Diencephalon (tissue), 1 donor: ENCODE results near the gene SIPA1L2. TPM values are rescaled to one million over a fixed set of nuclear protein-coding genes. Genes with fewer than 3 reads are reported as not detected.

ENCODE experiments used
- total RNA-seq: library from RNA; depleted of rRNA; stranded (reverse); fragments of >200 nt; gene quantifications from one replicate; pipeline ENCODE4 v1.2.3, GENCODE V29; 2014

The SIPA1L2 gene, protein sequence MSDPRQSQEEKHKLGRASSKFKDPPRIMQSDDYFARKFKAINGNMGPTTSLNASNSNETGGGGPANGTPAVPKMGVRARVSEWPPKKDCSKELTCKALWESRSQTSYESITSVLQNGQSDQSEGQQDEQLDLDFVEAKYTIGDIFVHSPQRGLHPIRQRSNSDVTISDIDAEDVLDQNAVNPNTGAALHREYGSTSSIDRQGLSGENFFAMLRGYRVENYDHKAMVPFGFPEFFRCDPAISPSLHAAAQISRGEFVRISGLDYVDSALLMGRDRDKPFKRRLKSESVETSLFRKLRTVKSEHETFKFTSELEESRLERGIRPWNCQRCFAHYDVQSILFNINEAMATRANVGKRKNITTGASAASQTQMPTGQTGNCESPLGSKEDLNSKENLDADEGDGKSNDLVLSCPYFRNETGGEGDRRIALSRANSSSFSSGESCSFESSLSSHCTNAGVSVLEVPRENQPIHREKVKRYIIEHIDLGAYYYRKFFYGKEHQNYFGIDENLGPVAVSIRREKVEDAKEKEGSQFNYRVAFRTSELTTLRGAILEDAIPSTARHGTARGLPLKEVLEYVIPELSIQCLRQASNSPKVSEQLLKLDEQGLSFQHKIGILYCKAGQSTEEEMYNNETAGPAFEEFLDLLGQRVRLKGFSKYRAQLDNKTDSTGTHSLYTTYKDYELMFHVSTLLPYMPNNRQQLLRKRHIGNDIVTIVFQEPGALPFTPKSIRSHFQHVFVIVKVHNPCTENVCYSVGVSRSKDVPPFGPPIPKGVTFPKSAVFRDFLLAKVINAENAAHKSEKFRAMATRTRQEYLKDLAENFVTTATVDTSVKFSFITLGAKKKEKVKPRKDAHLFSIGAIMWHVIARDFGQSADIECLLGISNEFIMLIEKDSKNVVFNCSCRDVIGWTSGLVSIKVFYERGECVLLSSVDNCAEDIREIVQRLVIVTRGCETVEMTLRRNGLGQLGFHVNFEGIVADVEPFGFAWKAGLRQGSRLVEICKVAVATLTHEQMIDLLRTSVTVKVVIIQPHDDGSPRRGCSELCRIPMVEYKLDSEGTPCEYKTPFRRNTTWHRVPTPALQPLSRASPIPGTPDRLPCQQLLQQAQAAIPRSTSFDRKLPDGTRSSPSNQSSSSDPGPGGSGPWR (N-terminal part only)
- total RNA-seq, result 60.2 TPM

GRCh38 chr1:232630047-232630893 is at the start of gene SIPA1L2:
Gene SIPA1L2, minus strand, starts transcription at chr1:232630133. Its CDS starts 114,794 bp downstream, at chr1:232515339.

Other genes starting within 250 kb of the SIPA1L2 start
- 8.1 TPM for gene MAP10, start 175.3 kb upstream of the SIPA1L2 start, total RNA-seq